ENCODE results near the gene MYOCD. TPM values are rescaled to one million over a fixed set of nuclear protein-coding genes. Genes with fewer than 3 reads are reported as not detected.

MYOCD gene
- total and polyA plus RNA-seq, 2 of the 13 experiments (the other 11 are each of a cell fraction or from before 2014, with no cell fraction given): not detected

- TF ChIP-seq AKNA (CRISPR knock-in tag; IDR thresholded peaks at IDR 0.05; ENCODE audit: borderline replicate concordance) (no peak), RAD21 (CRISPR knock-in tag; IDR thresholded peaks at IDR 0.05) (no peak)
Measured at GRCh38 chr17:12729086-12729485, 63.4 kb downstream of the MYOCD start (continued).

GRCh38 chr17:12730421-12730820 is 64.7 kb downstream of the MYOCD start:
- H3K79me2 ChIP-seq (ENCODE audit: insufficient read depth, low read length): no peaks in the 10 kb centered on the region
- ChIA-PET POLR2A (no interaction called here), CTCF (ENCODE audit: low intra/inter-chr PET ratio, low total read pairs) (no interaction called here)
- H3K4me3 ChIP-seq (replicated peaks in 1 of 3; ENCODE audit: insufficient read depth in 1 of 3, low read depth in 2 of 3, low read length in 3 of 3): no peak overlapping the region
- H2AFZ ChIP-seq (ENCODE audit: low read length): no peak overlapping the region
- no peak overlapping the region for H3K9ac ChIP-seq (ENCODE audit: insufficient read depth, low read depth, low read length)
- in situ Hi-C loops (cut with HindIII; ENCODE audit: extremely low pct_ligation_motif_present, low pct_unique_long_range_greater_than_20kb) (no loop called here), intact Hi-C loops (cut with micrococcal nuclease; ENCODE audit: unreplicated experiment) (no loop called here)
- no peak overlapping the region for H3K4me2 ChIP-seq (ENCODE audit: low read depth, low read length)
- H3K27me3 ChIP-seq (ENCODE audit: control insufficient read depth in 1 of 2, insufficient read depth in 2 of 2, low read length in 2 of 2): peaks cover 0 to 4% of the 10 kb centered on the region in 2 experiments; a peak in 1 of 5 replicates
- H3K27ac ChIP-seq (ENCODE audit: extremely low read length, insufficient read depth, low read length): no peak overlapping the region
- ATAC-seq (no peak), DNase-seq (ENCODE audit: low spot score) (no peak), FAIRE-seq (no peak)
- TF ChIP-seq CHCHD3 (CRISPR knock-in tag; IDR thresholded peaks at IDR 0.05) (no peak), PLRG1 (conservative IDR thresholded peaks at IDR 0.05) (no peak), HIC2 (CRISPR knock-in tag; IDR thresholded peaks at IDR 0.05; ENCODE audit: low read depth) (no peak), ZNF589 (CRISPR knock-in tag; conservative IDR thresholded peaks at IDR 0.05) (no peak), THAP8 (CRISPR knock-in tag; IDR thresholded peaks at IDR 0.05; ENCODE audit: borderline replicate concordance) (no peak), ATF6 (CRISPR knock-in tag; conservative IDR thresholded peaks at IDR 0.05) (no peak), TARDBP (CRISPR knock-in tag; IDR thresholded peaks at IDR 0.05) (no peak), DNMT1 (CRISPR knock-in tag; IDR thresholded peaks at IDR 0.05) (no peak), PHF8 (CRISPR knock-in tag; IDR thresholded peaks at IDR 0.05) (no peak), KLF16 (CRISPR knock-in tag; IDR thresholded peaks at IDR 0.05) (no peak), PREB (CRISPR knock-in tag; IDR thresholded peaks at IDR 0.05) (no peak)
- no peaks in the 10 kb centered on the region for H4K20me1 ChIP-seq (ENCODE audit: insufficient read depth, low read length)
- BruUV-seq (replicated peaks): no TSS peak
- 55% methylated on average over 5 of the region's 5 CpGs for WGBS (ENCODE audit: low lambda C conversion rate)
- no peaks in the 10 kb centered on the region for H3K9me3 ChIP-seq (ENCODE audit: low read length)
- no peaks in the 10 kb centered on the region for H3K36me3 ChIP-seq (replicated peaks in 1 of 2; ENCODE audit: control insufficient read depth in 1 of 2, insufficient read depth in 2 of 2, low read length in 2 of 2)
- no peaks in the 10 kb centered on the region for H3K4me1 ChIP-seq (ENCODE audit: insufficient read depth, low read length)

Data from HepG2 (cell line).